HCT116 (cell line): ENCODE results near the gene FMR1. TPM values are rescaled to one million over a fixed set of nuclear protein-coding genes. Genes with fewer than 3 reads are reported as not detected.

ENCODE experiments used
- ATAC-seq: fragments of 200-7000 bp; cut with Tn5 transposase; 2 replicates; pipeline ENCODE4 v1.9.1; 2020; ENCODE audit warnings: mild to moderate bottlenecking, moderate library complexity
- BruUV-seq: library from RNA; stranded (reverse); fragments of 400-500 nt; replicated peaks from 2 replicates; lab custom pipeline; 2021; lab: Mats Ljungman, UMichigan
- CTCF ChIA-PET: fragments of 300-600 bp; sonication (Branson Sonifier 250); formaldehyde crosslinking; loops from one replicate; lab custom pipeline; 2021; ENCODE audit warnings: antibody characterized with exemption; lab: Charles Lee
- POLR2A ChIA-PET: fragments of 300-600, 350-600 bp; sonication (Branson Sonifier 250); formaldehyde crosslinking; loops from one replicate; lab custom pipeline; 2021; ENCODE audit warnings: antibody characterized with exemption; lab: Charles Lee
- RAD21 ChIA-PET, 2 experiments: fragments of 300-600 bp; sonication (Branson Sonifier 250); formaldehyde crosslinking; loops; one replicate each; lab custom pipeline; 2023; ENCODE audit warnings: low total read pairs in 2 of 2; ENCODE audit not compliant: uncharacterized antibody in 2 of 2, unreplicated experiment in 2 of 2, low non-redundant PET in 1 of 2; lab: Charles Lee
- DNase-seq: peaks from one replicate; pipeline ENCODE4 v3.0.0-alpha.2; 2010; ENCODE audit warnings: low read depth, low spot score
- H2AFZ ChIP-seq: fragments of 200-600 bp; shearing (Covaris generic), sonication (generic); 2 replicates; pipeline ENCODE4 v1.6.1; 2017; ENCODE audit warnings: low read depth, mixed run types, mixed read lengths, antibody characterized with exemption, low read length; ENCODE audit not compliant: poor library complexity, severe bottlenecking
- H3K27ac ChIP-seq: 2 replicates; pipeline ENCODE4 v1.5.1; 2012; ENCODE audit warnings: low read depth, low read length
- H3K27me3 ChIP-seq: fragments of 200-600 bp; sonication (generic); 2 replicates; pipeline ENCODE4 v1.6.1; 2016; ENCODE audit warnings: mixed run types, low read length, mixed read lengths; ENCODE audit not compliant: insufficient read depth
- H3K36me3 ChIP-seq, 2 experiments: fragments of 200-500 bp in 1 of 2; fragments of 200-600 bp in 1 of 2; sonication (Bioruptor generic) in 1 of 2; sonication (generic) in 1 of 2; 2 replicates each; pipeline versions ENCODE4 v1.5.1 to v1.6.1; 2014 to 2016; ENCODE audit warnings: low read length in 2 of 2, inconsistent platforms in 1 of 2, mixed read lengths in 1 of 2, mixed run types in 1 of 2; ENCODE audit not compliant: insufficient read depth in 2 of 2, control insufficient read depth in 1 of 2
- H3K4me1 ChIP-seq, 2 experiments: fragments of 200-600 bp in 1 of 2; sonication (generic) in 1 of 2; 2 replicates each; pipeline versions ENCODE4 v1.5.1 to v1.6.1; 2012 to 2017; ENCODE audit warnings: low read length in 2 of 2, inconsistent platforms in 1 of 2, mild to moderate bottlenecking in 1 of 2, mixed read lengths in 1 of 2, mixed run types in 1 of 2, moderate library complexity in 1 of 2; ENCODE audit not compliant: insufficient read depth in 2 of 2, control insufficient read depth in 1 of 2
- H3K4me2 ChIP-seq: fragments of 200-600 bp; sonication (generic); 2 replicates; pipeline ENCODE4 v1.6.1; 2017; ENCODE audit warnings: mixed run types, low read length, mixed read lengths
- H3K4me3 ChIP-seq, 2 experiments: fragments of 200-600 bp in 1 of 2; sonication (generic) in 1 of 2; replicated peaks in 1 of 2; 2 replicates each; pipeline ENCODE4 v1.5.1; 2011 to 2016; ENCODE audit warnings: low read length in 2 of 2, control low read depth in 1 of 2, low read depth in 1 of 2, mild to moderate bottlenecking in 1 of 2, mixed read lengths in 1 of 2, mixed run types in 1 of 2
- H3K79me2 ChIP-seq: fragments of 200-600 bp; sonication (generic); 2 replicates; pipeline ENCODE4 v1.6.1; 2017; ENCODE audit warnings: mild to moderate bottlenecking, mixed run types, low read length, moderate library complexity, mixed read lengths; ENCODE audit not compliant: insufficient read depth
- H3K9ac ChIP-seq: fragments of 200-600 bp; sonication (generic); 2 replicates; pipeline ENCODE4 v1.6.1; 2016; ENCODE audit warnings: low read length, mixed read lengths
- H3K9me2 ChIP-seq: fragments of 200-600 bp; sonication (generic), shearing (Covaris generic); 2 replicates; pipeline ENCODE4 v1.6.1; 2017; ENCODE audit warnings: mixed run types, mild to moderate bottlenecking, moderate library complexity; ENCODE audit not compliant: insufficient read depth
- H3K9me3 ChIP-seq, 2 experiments: fragments of 200-500 bp in 1 of 2; fragments of 200-600 bp in 1 of 2; sonication (Bioruptor generic) in 1 of 2; sonication (generic) in 1 of 2; 2 replicates each; pipeline ENCODE4 v1.6.1; 2014 to 2017; ENCODE audit warnings: low read length in 2 of 2, mixed read lengths in 2 of 2, inconsistent platforms in 1 of 2, low read depth in 1 of 2, mild to moderate bottlenecking in 1 of 2, mixed run types in 1 of 2, moderate library complexity in 1 of 2; ENCODE audit not compliant: control insufficient read depth in 1 of 2, insufficient read depth in 1 of 2
- H4K20me1 ChIP-seq: fragments of 200-600 bp; sonication (generic), shearing (Covaris generic); 2 replicates; pipeline ENCODE4 v1.6.1; 2017; ENCODE audit warnings: mixed run types, mild to moderate bottlenecking, moderate library complexity; ENCODE audit not compliant: insufficient read depth
- CEBPB ChIP-seq: IDR thresholded peaks from 2 replicates; pipeline ENCODE4 v1.6.1; 2012; ENCODE audit warnings: low read depth
- CTCF ChIP-seq, 3 experiments: fragments of 200-600 bp in 1 of 3; sonication (generic) in 1 of 3; IDR thresholded peaks in 2 of 3; conservative IDR thresholded peaks in 1 of 3; 2 replicates each; pipeline ENCODE4 v1.5.1; 2012 to 2017; ENCODE audit warnings: low read depth in 2 of 3, low read length in 2 of 3, antibody characterized with exemption in 1 of 3, borderline replicate concordance in 1 of 3, control low read depth in 1 of 3, mild to moderate bottlenecking in 1 of 3, mixed read lengths in 1 of 3, mixed run types in 1 of 3, moderate library complexity in 1 of 3; ENCODE audit not compliant: insufficient read depth in 1 of 3
- EGR1 ChIP-seq: IDR thresholded peaks from 2 replicates; pipeline ENCODE4 v1.6.1; 2012; ENCODE audit warnings: low read depth
- ELF1 ChIP-seq: IDR thresholded peaks from 2 replicates; pipeline ENCODE4 v1.6.1; 2012; ENCODE audit warnings: low read depth, borderline replicate concordance
- EZH2 ChIP-seq: fragments of 200-600 bp; sonication (generic); IDR thresholded peaks from 2 replicates; pipeline ENCODE4 v1.6.1; 2017; ENCODE audit warnings: antibody characterized with exemption, mixed run types
- EZH2phosphoT487 ChIP-seq: fragments of 200-600 bp; IDR thresholded peaks from 2 replicates; pipeline ENCODE4 v1.6.1; 2018; ENCODE audit warnings: antibody characterized with exemption, borderline replicate concordance
- FOSL1 ChIP-seq: IDR thresholded peaks from 2 replicates; pipeline ENCODE4 v1.6.1; 2012; ENCODE audit warnings: low read depth
- POLR2A ChIP-seq: IDR thresholded peaks from 2 replicates; pipeline ENCODE4 v1.7.0; 2011; ENCODE audit warnings: borderline replicate concordance; ENCODE audit not compliant: insufficient read depth, insufficient read length; ENCODE audit errors: extremely low read depth
- POLR2AphosphoS5 ChIP-seq: IDR thresholded peaks from 2 replicates; pipeline ENCODE4 v1.6.1; 2011; ENCODE audit warnings: mild to moderate bottlenecking, low read depth, low read length, moderate library complexity
- RAD21 ChIP-seq: IDR thresholded peaks from 2 replicates; pipeline ENCODE4 v1.6.1; 2012; ENCODE audit warnings: low read depth, mild to moderate bottlenecking
- SIN3A ChIP-seq: IDR thresholded peaks from 2 replicates; pipeline ENCODE4 v1.6.1; 2012; ENCODE audit warnings: low read depth
- SP1 ChIP-seq: IDR thresholded peaks from 2 replicates; pipeline ENCODE4 v1.6.1; 2012; ENCODE audit warnings: low read depth
- SRF ChIP-seq: IDR thresholded peaks from 2 replicates; pipeline ENCODE4 v1.6.1; 2012; ENCODE audit warnings: low read depth
- TCF7L2 ChIP-seq: IDR thresholded peaks from 2 replicates; pipeline ENCODE4 v1.7.0; 2011; ENCODE audit warnings: borderline replicate concordance, inconsistent platforms; ENCODE audit not compliant: insufficient read depth, insufficient read length; ENCODE audit errors: extremely low read depth
- ZFX ChIP-seq: fragments of 450-650 bp; IDR thresholded peaks from 2 replicates; pipeline ENCODE4 v1.6.1; 2017
- ZNF274 ChIP-seq: fragments of 200-500 bp; sonication (Bioruptor generic); IDR thresholded peaks from 2 replicates; pipeline ENCODE4 v1.6.1; 2014; ENCODE audit warnings: mild to moderate bottlenecking, low read depth, low read length, inconsistent platforms
- intact Hi-C: fragments of 100-400 bp; cut with micrococcal nuclease; formaldehyde crosslinking; loops from 2 replicates; pipeline ENCODE4 v1.10.0; 2022
- total RNA-seq: library from RNA; stranded (reverse); gene quantifications from one replicate; pipeline ENCODE4 v1.2.1, GENCODE V29; 2021; ENCODE audit not compliant: unreplicated experiment
- TF ChIP-seq, protein P1 (sequence below): IDR thresholded peaks from 2 replicates; pipeline ENCODE4 v1.6.1; 2011; ENCODE audit warnings: mild to moderate bottlenecking, low read length, moderate library complexity; ENCODE audit not compliant: insufficient replicate concordance; ENCODE audit errors: extremely low read depth
- TF ChIP-seq, protein P2 (sequence below): IDR thresholded peaks from 2 replicates; pipeline ENCODE4 v1.6.1; 2012; ENCODE audit warnings: low read depth
- TF ChIP-seq, protein P3 (sequence below): IDR thresholded peaks from 2 replicates; pipeline ENCODE4 v1.6.1; 2012
- TF ChIP-seq, protein P4 (sequence below): IDR thresholded peaks from 2 replicates; pipeline ENCODE4 v1.6.1; 2012

FMR1 gene
- total RNA-seq, 1 experiment from 2014 or later: 31.1 TPM

DNA sequence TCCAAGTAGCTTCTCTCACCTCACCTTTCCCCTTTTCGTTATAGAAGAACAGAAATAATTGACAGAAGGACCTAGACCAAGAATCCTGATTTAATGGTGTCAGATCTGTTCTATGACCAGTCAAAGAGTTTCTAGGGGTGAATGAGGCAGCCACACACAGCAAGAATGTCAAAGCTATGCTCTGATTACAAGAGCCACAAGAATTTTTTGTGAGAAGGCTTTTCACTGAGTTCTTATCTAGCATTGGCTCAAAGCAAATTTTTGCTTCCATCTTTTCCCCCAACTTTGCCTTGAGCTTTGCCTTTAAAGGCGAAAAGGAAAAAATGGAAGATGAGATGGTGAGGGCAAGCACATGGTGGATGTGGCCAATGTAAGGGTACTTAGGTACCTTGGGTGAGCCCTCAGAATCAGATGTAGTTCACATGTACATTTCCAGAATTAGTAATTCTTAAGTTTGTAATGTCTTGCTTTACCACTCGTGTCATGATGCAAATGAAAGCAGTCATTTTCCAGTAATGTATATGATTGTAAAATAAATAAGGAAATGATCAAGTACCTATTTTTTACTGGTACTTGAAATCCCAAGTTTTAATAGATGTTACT is 23.5 kb downstream of the FMR1 start:
- H3K36me3 ChIP-seq: no peaks in the 10 kb centered on the region; a peak in 1 of 4 replicates
- no peaks in the 10 kb centered on the region for H3K9me3 ChIP-seq
- H3K9me2 ChIP-seq: no peaks in the 10 kb centered on the region
- H3K27ac ChIP-seq: no peak overlapping the region
- ChIA-PET CTCF (no interaction called here), RAD21 (no interaction called here), POLR2A (interaction anchor here (0.7 kb wide), 1 partner anchor 44 kb away, joined by 3 read pairs; no protein-coding TSS in a partner anchor)
- no peak for DNase-seq
- H3K79me2 ChIP-seq: no peaks in the 10 kb centered on the region
- H3K27me3 ChIP-seq: no peaks in the 10 kb centered on the region
- H3K9ac ChIP-seq: no peak overlapping the region
- no peaks in the 10 kb centered on the region; the same call in 1 of the 2 replicates for H4K20me1 ChIP-seq
- TF ChIP-seq ZNF274: no peak
- TF ChIP-seq ELF1: no peak
- no peak for TF ChIP-seq EGR1
- TF ChIP-seq RAD21: no peak
- TF ChIP-seq TCF7L2: no peak
- TF ChIP-seq, protein P1, sequence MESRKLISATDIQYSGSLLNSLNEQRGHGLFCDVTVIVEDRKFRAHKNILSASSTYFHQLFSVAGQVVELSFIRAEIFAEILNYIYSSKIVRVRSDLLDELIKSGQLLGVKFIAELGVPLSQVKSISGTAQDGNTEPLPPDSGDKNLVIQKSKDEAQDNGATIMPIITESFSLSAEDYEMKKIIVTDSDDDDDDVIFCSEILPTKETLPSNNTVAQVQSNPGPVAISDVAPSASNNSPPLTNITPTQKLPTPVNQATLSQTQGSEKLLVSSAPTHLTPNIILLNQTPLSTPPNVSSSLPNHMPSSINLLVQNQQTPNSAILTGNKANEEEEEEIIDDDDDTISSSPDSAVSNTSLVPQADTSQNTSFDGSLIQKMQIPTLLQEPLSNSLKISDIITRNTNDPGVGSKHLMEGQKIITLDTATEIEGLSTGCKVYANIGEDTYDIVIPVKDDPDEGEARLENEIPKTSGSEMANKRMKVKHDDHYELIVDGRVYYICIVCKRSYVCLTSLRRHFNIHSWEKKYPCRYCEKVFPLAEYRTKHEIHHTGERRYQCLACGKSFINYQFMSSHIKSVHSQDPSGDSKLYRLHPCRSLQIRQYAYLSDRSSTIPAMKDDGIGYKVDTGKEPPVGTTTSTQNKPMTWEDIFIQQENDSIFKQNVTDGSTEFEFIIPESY: no peak
- no peak for TF ChIP-seq SIN3A
- TF ChIP-seq EZH2phosphoT487: no peak
- TF ChIP-seq CTCF (IDR thresholded peaks at IDR 0.05 in 2 of 3, conservative IDR thresholded peaks at IDR 0.05 in 1 of 3; ENCODE audit: borderline replicate concordance in 1 of 3, insufficient read depth in 1 of 3, low read depth in 2 of 3, low read length in 2 of 3): no peak
- TF ChIP-seq, protein P2, sequence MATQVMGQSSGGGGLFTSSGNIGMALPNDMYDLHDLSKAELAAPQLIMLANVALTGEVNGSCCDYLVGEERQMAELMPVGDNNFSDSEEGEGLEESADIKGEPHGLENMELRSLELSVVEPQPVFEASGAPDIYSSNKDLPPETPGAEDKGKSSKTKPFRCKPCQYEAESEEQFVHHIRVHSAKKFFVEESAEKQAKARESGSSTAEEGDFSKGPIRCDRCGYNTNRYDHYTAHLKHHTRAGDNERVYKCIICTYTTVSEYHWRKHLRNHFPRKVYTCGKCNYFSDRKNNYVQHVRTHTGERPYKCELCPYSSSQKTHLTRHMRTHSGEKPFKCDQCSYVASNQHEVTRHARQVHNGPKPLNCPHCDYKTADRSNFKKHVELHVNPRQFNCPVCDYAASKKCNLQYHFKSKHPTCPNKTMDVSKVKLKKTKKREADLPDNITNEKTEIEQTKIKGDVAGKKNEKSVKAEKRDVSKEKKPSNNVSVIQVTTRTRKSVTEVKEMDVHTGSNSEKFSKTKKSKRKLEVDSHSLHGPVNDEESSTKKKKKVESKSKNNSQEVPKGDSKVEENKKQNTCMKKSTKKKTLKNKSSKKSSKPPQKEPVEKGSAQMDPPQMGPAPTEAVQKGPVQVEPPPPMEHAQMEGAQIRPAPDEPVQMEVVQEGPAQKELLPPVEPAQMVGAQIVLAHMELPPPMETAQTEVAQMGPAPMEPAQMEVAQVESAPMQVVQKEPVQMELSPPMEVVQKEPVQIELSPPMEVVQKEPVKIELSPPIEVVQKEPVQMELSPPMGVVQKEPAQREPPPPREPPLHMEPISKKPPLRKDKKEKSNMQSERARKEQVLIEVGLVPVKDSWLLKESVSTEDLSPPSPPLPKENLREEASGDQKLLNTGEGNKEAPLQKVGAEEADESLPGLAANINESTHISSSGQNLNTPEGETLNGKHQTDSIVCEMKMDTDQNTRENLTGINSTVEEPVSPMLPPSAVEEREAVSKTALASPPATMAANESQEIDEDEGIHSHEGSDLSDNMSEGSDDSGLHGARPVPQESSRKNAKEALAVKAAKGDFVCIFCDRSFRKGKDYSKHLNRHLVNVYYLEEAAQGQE: no peak
- TF ChIP-seq, protein P3, sequence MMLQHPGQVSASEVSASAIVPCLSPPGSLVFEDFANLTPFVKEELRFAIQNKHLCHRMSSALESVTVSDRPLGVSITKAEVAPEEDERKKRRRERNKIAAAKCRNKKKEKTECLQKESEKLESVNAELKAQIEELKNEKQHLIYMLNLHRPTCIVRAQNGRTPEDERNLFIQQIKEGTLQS: no peak
- TF ChIP-seq, protein P4, sequence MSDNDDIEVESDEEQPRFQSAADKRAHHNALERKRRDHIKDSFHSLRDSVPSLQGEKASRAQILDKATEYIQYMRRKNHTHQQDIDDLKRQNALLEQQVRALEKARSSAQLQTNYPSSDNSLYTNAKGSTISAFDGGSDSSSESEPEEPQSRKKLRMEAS: no peak
- no peak for TF ChIP-seq FOSL1
- no peak for TF ChIP-seq POLR2AphosphoS5
- no peak for TF ChIP-seq SRF
- no peak for TF ChIP-seq POLR2A
- TF ChIP-seq EZH2: no peak
- TF ChIP-seq CEBPB: no peak
- TF ChIP-seq ZFX: no peak
- no peak for TF ChIP-seq SP1
- no peak overlapping the region for H3K4me3 ChIP-seq
- intact Hi-C loops: no loop called here
- no peak for ATAC-seq
- no peak overlapping the region for H3K4me2 ChIP-seq
- no TSS peak for BruUV-seq
- no peak overlapping the region for H2AFZ ChIP-seq
- H3K4me1 ChIP-seq: no peaks in the 10 kb centered on the region
